Ovary (tissue), 9 donors: ENCODE data around the gene WDR43. TPM values are rescaled to one million over a fixed set of nuclear protein-coding genes. Genes with fewer than 3 reads are reported as not detected.
"Not testable (repeated sequence)": the region's sequence is repeated elsewhere in the genome, so short reads cannot be mapped to it uniquely, and the experiment has no call there.

Source experiments
- DNase-seq, 5 donors: peaks; one replicate each; pipeline ENCODE4 v3.0.0-alpha.2; 2019 to 2020
- H3K27ac ChIP-seq, 2 donors: fragments of 200-600 bp; one replicate each; pipeline versions ENCODE4 v1.5.1 to v1.8.0; 2019 to 2022
- H3K27me3 ChIP-seq: fragments of 200-600 bp; one replicate; pipeline ENCODE4 v1.8.0; 2022
- H3K36me3 ChIP-seq: fragments of 200-600 bp; sonication (generic); one replicate; pipeline ENCODE4 v1.5.1; 2019
- H3K4me1 ChIP-seq: one replicate; pipeline ENCODE4 v1.8.1; 2013; ENCODE audit warnings: mild to moderate bottlenecking, moderate library complexity; ENCODE audit not compliant: insufficient read depth
- H3K4me3 ChIP-seq: fragments of 200-600 bp; sonication (generic); one replicate; pipeline ENCODE4 v1.5.1; 2017
- H3K9me3 ChIP-seq, 2 donors: fragments of 200-600 bp in 1 of 2; sonication (generic) in 1 of 2; one replicate each; pipeline versions ENCODE4 v1.5.1 to v1.8.1; 2013 to 2019; ENCODE audit warnings: mild to moderate bottlenecking in 1 of 2, moderate library complexity in 1 of 2
- EP300 ChIP-seq: sonication (generic); formaldehyde crosslinking; IDR thresholded peaks from one replicate; pipeline ENCODE4 v1.6.1; 2017; ENCODE audit warnings: antibody characterized with exemption
- POLR2A ChIP-seq: fragments of 450-650 bp; IDR thresholded peaks from one replicate; pipeline ENCODE4 v1.6.1; 2017; ENCODE audit warnings: antibody characterized with exemption, mild to moderate bottlenecking, moderate library complexity
- WGBS, 3 donors: extraction: QIAGEN DNeasy Blood & Tissue Kit in 1 of 3; methylation state at CpG; one replicate each; pipeline versions ENCODE4 v1.1.5 to v1.1.7; 2013 to 2017; 5-methylcytosine and 5-hydroxymethylcytosine counted together
- intact Hi-C, 4 donors: fragments of 100-400 bp; cut with DNase I; formaldehyde crosslinking; loops; one replicate each; pipeline versions ENCODE4 v1.11.0 to v1.15.1; 2022 to 2023
- polyA plus RNA-seq, 2 donors: library from polyadenylated mRNA; stranded (reverse); fragments of 200-250 nt in 1 of 2; fragments of 350-450 nt in 1 of 2; fragmentation: Illumina TruSeq in 1 of 2; extraction: RNeasy Lipid Tissue Mini Kit (QIAGEN cat#74804) in 1 of 2; gene quantifications; one replicate each; pipeline ENCODE4 v1.2.3, GENCODE V29; 2013 to 2014
- total RNA-seq, 7 donors: library from RNA; depleted of rRNA in 2 of 7; stranded (reverse); fragments of >200 nt in 2 of 7; fragmentation: NEBNext Ultra II Directional in 3 of 7; extraction: Animal tissue kit (Norgen Biotek cat#: 25700) in 3 of 7; gene quantifications; one replicate each; pipeline versions ENCODE4 v1.1.0 to v1.2.4, GENCODE V29; 2016 to 2023
- TF ChIP-seq, protein P1 (sequence below), 3 donors: fragments of 450-650 bp in 2 of 3; fragments of 200-600 bp in 1 of 3; IDR thresholded peaks; one replicate each; pipeline versions ENCODE4 v1.5.1 to v1.8.0; 2016 to 2022; ENCODE audit warnings: antibody characterized with exemption in 3 of 3, mild to moderate bottlenecking in 1 of 3
- donor health status: DM: no; HTN: no; CAD: no; lungs with moderate emphysema.
- donor health status: DM: no; HTN: no; CAD: no.
- donor health status: Bipolar disorder and iron deficiency.
- donor health status: DM: yes; HTN: yes; CAD: no.
- donor health status: DM: no; HTN: no; CAD: no.
- donor health status: DM: yes; HTN: yes; CAD: no.

Gene WDR43
- total and polyA plus RNA-seq, 9 donors = 14.0 to 63.5 (median 43.5) TPM

DNA sequence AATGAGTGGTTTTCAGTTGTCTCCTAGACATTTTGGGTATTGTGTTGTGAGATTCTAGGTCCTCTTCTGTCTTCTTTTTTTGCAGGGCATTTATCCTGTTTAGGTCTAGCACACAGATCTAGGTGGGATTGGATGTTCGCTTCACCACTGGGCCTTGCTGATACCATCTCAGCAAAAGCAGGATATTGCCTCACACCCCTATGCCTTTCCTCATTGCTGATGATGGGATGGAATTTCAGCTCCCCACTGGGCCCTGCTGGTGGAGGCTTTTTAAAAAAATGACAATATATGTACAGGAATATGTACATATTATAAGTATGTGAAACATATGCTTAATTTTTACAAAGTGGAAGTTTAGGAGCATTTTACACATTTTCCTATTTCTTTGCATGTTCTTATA is 81.2 kb downstream of the WDR43 start:
- DNase-seq = no peak
- Histone ChIP-seq H3K27ac (no peak overlapping the region), H3K36me3 (no peaks in the 10 kb centered on the region), H3K9me3 (no peaks in the 10 kb centered on the region), H3K4me3 (no peak overlapping the region), H3K4me1 (no peaks in the 10 kb centered on the region), H3K27me3 (no peaks in the 10 kb centered on the region)
- TF ChIP-seq POLR2A = no peak
- TF ChIP-seq EP300 = no peak
- TF ChIP-seq, protein P1, sequence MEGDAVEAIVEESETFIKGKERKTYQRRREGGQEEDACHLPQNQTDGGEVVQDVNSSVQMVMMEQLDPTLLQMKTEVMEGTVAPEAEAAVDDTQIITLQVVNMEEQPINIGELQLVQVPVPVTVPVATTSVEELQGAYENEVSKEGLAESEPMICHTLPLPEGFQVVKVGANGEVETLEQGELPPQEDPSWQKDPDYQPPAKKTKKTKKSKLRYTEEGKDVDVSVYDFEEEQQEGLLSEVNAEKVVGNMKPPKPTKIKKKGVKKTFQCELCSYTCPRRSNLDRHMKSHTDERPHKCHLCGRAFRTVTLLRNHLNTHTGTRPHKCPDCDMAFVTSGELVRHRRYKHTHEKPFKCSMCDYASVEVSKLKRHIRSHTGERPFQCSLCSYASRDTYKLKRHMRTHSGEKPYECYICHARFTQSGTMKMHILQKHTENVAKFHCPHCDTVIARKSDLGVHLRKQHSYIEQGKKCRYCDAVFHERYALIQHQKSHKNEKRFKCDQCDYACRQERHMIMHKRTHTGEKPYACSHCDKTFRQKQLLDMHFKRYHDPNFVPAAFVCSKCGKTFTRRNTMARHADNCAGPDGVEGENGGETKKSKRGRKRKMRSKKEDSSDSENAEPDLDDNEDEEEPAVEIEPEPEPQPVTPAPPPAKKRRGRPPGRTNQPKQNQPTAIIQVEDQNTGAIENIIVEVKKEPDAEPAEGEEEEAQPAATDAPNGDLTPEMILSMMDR (IDR thresholded peaks at IDR 0.05) = no peak
- intact Hi-C loops = no loop called here
- 98 to 100% (median 100%) methylated on average over 1 of the region's 1 CpG for WGBS, 3 donors

DNA sequence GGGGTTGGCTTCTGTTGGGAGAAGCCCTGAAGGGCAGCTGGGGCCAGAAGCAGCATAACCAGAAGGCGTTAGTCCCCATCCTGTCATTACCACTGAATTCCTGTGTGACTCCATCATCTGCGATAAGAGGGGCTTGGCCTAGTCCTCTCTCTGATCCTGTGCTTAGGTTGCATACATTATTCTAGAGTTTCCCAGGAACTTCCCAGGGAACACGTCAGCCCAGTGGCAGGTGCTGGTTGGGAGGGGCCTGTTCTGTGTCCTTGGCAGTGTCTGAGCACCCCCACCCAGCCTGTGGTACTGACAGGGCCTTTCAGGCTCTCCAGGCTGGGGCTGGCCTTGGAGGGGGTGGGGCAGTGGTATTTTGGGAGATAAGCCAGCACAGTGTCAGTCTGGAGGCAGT is 82.1 kb downstream of the WDR43 start:
- 84 to 100% (median 87%) methylated on average over 3 of the region's 3 CpGs for WGBS, 3 donors

DNA sequence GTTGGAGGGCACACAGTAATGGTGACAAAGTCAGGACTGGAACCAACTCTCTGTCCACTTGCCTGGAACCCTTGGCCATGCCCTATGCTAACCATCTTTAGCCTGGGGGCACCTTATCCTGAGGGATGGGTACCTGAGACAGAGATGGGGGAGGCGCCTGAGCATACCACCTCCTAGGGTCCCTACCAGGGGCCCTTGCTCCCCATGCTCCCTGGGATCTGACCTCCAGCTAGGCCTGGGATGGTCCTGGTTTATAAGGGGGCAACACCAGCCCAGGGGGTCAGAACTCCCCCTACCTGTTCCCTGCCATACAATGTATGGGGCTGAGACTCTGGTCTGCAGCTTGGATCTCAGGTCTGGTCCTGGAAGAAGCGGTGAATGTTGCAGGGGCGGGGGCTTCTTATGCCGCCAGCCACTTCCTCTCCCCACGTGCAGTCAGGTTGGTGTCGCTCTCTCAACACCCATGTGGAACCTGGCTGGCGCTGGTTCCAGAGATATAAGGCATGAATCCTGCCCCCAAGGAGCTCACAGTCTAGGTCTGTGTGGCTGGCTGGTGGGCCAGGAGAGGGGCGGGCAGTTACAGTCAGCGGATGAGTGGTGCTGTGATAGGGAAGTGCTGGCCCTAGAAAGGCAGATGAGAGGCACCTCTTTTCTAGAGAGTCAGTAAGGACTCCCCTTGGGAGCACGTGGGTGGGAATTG is 82.9 kb downstream of the WDR43 start:
- Histone ChIP-seq H3K9me3 (no peaks in the 10 kb centered on the region), H3K36me3 (no peaks in the 10 kb centered on the region), H3K4me3 (no peak overlapping the region), H3K4me1 (no peaks in the 10 kb centered on the region), H3K27me3 (no peaks in the 10 kb centered on the region), H3K27ac (no peak overlapping the region)
- intact Hi-C loops = no loop called here
- DNase-seq = no peak
- WGBS, 3 donors = 85 to 90% (median 89%) methylated on average over 10 of the region's 10 CpGs
- no peak for TF ChIP-seq EP300
- TF ChIP-seq, protein P1 (IDR thresholded peaks at IDR 0.05) = no peak
- TF ChIP-seq POLR2A = no peak

More for the DNA sequence above, 82.1 kb downstream of the WDR43 start:
- Histone ChIP-seq H3K27me3 (no peaks in the 10 kb centered on the region), H3K4me3 (no peak overlapping the region), H3K36me3 (no peaks in the 10 kb centered on the region), H3K27ac (no peak overlapping the region), H3K9me3 (no peaks in the 10 kb centered on the region), H3K4me1 (no peaks in the 10 kb centered on the region)
- TF ChIP-seq, protein P1 (IDR thresholded peaks at IDR 0.05) = no peak
- TF ChIP-seq POLR2A (no peak), EP300 (no peak)
- no peak for DNase-seq
- intact Hi-C loops = no loop called here

DNA sequence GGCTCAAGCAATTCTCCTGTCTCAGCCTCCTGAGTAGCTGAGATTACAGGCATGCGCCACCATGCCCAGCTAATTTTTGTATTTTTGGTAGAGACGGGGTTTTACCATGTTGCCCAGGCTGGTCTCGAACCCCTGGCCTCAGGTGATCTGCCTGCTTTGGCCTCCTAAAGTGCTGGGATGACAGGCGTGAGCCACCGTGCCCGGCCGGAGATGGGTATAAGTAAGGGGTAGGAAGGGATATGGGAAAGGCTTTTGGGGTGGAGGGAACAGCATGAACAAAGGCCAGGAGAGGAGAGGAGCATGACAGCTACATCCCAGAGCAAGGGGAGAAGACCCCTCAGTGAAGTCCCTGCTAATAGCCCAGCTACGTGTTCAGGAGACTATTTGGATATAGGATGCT is 83.5 kb downstream of the WDR43 start:
- H3K4me3 ChIP-seq, H3K4me1 ChIP-seq, H3K27me3 ChIP-seq, H3K9me3 ChIP-seq, DNase-seq, intact Hi-C loops, H3K36me3 ChIP-seq, H3K27ac ChIP-seq: not testable (repeated sequence)
- WGBS, 3 donors = 94 to 96% (median 95%) methylated on average over 8 of the region's 8 CpGs

DNA sequence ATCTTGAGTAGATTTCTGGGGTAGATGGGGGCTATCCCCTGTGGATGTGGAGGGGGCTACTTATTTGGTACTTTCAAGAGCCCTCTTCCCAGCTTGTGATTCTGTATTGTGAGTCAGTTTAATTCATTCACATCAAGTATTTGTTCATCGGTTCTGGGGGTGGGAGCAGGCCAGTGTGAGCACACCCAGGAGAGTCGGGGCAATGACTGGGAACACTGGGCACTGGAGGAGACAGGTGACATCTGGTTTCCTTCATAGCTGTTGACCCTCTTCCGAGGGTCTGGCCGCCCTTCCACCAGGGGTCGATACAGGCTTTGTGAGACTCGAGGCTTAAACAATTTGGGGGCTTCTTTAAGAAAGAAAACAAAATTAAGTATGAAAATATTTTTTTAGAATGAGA is 84.1 kb downstream of the WDR43 start:
- TF ChIP-seq EP300 (no peak), POLR2A (no peak)
- TF ChIP-seq, protein P1 (IDR thresholded peaks at IDR 0.05) = no peak
- intact Hi-C loops = no loop called here
- Histone ChIP-seq H3K4me3 (no peak overlapping the region), H3K4me1 (no peaks in the 10 kb centered on the region), H3K9me3 (no peaks in the 10 kb centered on the region), H3K27me3 (no peaks in the 10 kb centered on the region), H3K27ac (no peak overlapping the region), H3K36me3 (no peaks in the 10 kb centered on the region)
- no peak for DNase-seq
- 53 to 58% (median 56%) methylated on average over 6 of the region's 6 CpGs for WGBS, 3 donors
